Measurements from ENCODE around the gene RBM12. TPM values are rescaled to one million over a fixed set of nuclear protein-coding genes. Genes with fewer than 3 reads are reported as not detected.

The RBM12 gene
- total RNA-seq, 1 experiment from 2014 or later: 125 TPM

DNA sequence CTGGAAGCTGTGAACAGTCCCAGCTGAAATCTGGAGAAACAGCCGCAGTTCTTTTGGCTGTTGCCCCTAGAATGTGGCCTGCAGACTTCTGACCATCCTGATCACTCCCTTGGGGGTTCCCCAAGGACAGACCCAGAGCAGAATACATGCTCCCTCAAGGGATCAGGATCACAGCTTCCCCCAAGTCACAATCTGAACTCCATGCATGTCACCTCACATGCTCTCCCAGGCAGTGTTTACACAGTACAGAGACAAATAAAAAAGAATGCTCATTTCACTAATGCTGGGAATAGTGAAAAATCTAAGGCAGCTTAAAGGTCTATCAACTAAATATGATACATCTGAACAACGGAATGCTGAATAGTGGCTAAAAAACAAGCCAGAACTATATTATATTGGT lies 28.6 kb downstream of the RBM12 start:
- Mint-ChIP-seq H3K27ac (peak overlapping the region; percentile 9; the same call in 1 of the 2 replicates), H3K36me3 (peaks cover 17% of the 10 kb centered on the region; the same call in 1 of the 2 replicates), H3K9me3 (no peaks in the 10 kb centered on the region), H3K4me3 (no peak overlapping the region), H3K27me3 (ENCODE audit: low read depth) (no peaks in the 10 kb centered on the region), H3K4me1 (peaks cover 27% of the 10 kb centered on the region)
- TF ChIP-seq JAZF1 (CRISPR knock-in tag; IDR thresholded peaks at IDR 0.05): no peak
- ChIA-PET CTCF (interaction anchor here (1.4 to 3.5 kb wide), 2 partner anchors 15 to 17 kb away, joined by 3 to 13 read pairs; no protein-coding TSS in a partner anchor), POLR2A (no interaction called here)
- DNase-seq (ENCODE audit: low spot score) (no peak), ATAC-seq (no peak)

- peak overlapping the region; percentile 62 for H3K27ac Mint-ChIP-seq
- DNase-seq (ENCODE audit: low spot score) (no peak), ATAC-seq (no peak; the same call in 1 of the 2 replicates)
- CTCF ChIA-PET: interaction anchor here (0.9 to 1.4 kb wide), 3 partner anchors 14 to 319 kb away, joined by 3 to 5 read pairs (median 3); partner anchors contain the start of gene SCAND1
- POLR2A ChIA-PET: no interaction called here
- H3K4me3 Mint-ChIP-seq: no peak overlapping the region
- no peaks in the 10 kb centered on the region for H3K27me3 Mint-ChIP-seq (ENCODE audit: low read depth)
- TF ChIP-seq IRF1 (CRISPR knock-in tag; IDR thresholded peaks at IDR 0.05) (no peak), MYBL2 (CRISPR knock-in tag; IDR thresholded peaks at IDR 0.05) (no peak), GABPB1 (CRISPR knock-in tag; IDR thresholded peaks at IDR 0.05) (no peak), TCF7 (CRISPR knock-in tag; IDR thresholded peaks at IDR 0.05; ENCODE audit: low read depth) (no peak), PRRX2 (CRISPR knock-in tag; IDR thresholded peaks at IDR 0.05) (no peak), ZNF121 (CRISPR knock-in tag; IDR thresholded peaks at IDR 0.05) (no peak), NFE2L1 (CRISPR knock-in tag; IDR thresholded peaks at IDR 0.05) (no peak), HMGA2 (CRISPR knock-in tag; IDR thresholded peaks at IDR 0.05) (no peak), ZNF416 (CRISPR knock-in tag; IDR thresholded peaks at IDR 0.05) (no peak)
- TF ChIP-seq, protein P1, sequence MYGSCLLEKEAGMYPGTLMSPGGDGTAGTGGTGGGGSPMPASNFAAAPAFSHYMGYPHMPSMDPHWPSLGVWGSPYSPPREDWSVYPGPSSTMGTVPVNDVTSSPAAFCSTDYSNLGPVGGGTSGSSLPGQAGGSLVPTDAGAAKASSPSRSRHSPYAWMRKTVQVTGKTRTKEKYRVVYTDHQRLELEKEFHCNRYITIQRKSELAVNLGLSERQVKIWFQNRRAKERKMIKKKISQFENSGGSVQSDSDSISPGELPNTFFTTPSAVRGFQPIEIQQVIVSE (CRISPR knock-in tag; IDR thresholded peaks at IDR 0.05; ENCODE audit: borderline replicate concordance): no peak
- H3K9me3 Mint-ChIP-seq: no peaks in the 10 kb centered on the region
- H3K36me3 Mint-ChIP-seq: peaks cover 21% of the 10 kb centered on the region
- H3K4me1 Mint-ChIP-seq: peaks cover 24% of the 10 kb centered on the region
These were observed 29.0 kb downstream of the RBM12 start for GRCh38 chr20:35635652-35636051.

GRCh38 chr20:35632539-35633115 lies 32.1 kb downstream of the RBM12 start:
- POLR2A ChIA-PET: interaction anchor here (0.5 kb wide), 1 partner anchor 217 kb away, joined by 4 read pairs; no protein-coding TSS in a partner anchor

More at GRCh38 chr20:35632539-35633115, 32.1 kb downstream of the RBM12 start:
- Mint-ChIP-seq H3K36me3 (peaks cover 39% of the 10 kb centered on the region), H3K4me3 (no peak overlapping the region), H3K27me3 (ENCODE audit: low read depth) (no peaks in the 10 kb centered on the region), H3K27ac (no peak overlapping the region), H3K9me3 (no peaks in the 10 kb centered on the region), H3K4me1 (no peaks in the 10 kb centered on the region)
- CTCF ChIA-PET: interaction anchor here (0.7 kb wide), 1 partner anchor 322 kb away, joined by 3 read pairs; the partner anchor contains the start of gene SCAND1
- TF ChIP-seq TEAD4 (CRISPR knock-in tag; IDR thresholded peaks at IDR 0.05): no peak
- no peak for TF ChIP-seq ZNF671 (CRISPR knock-in tag; IDR thresholded peaks at IDR 0.05)
- TF ChIP-seq RORB (CRISPR knock-in tag; IDR thresholded peaks at IDR 0.05): no peak
- no peak for TF ChIP-seq PRRX2 (CRISPR knock-in tag; IDR thresholded peaks at IDR 0.05)
- TF ChIP-seq ARID4B (CRISPR knock-in tag; IDR thresholded peaks at IDR 0.05; ENCODE audit: borderline replicate concordance): no peak
- TF ChIP-seq FOXP4 (CRISPR knock-in tag; IDR thresholded peaks at IDR 0.05): no peak
- TF ChIP-seq, protein P2, sequence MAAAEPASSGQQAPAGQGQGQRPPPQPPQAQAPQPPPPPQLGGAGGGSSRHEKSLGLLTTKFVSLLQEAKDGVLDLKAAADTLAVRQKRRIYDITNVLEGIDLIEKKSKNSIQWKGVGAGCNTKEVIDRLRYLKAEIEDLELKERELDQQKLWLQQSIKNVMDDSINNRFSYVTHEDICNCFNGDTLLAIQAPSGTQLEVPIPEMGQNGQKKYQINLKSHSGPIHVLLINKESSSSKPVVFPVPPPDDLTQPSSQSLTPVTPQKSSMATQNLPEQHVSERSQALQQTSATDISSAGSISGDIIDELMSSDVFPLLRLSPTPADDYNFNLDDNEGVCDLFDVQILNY (CRISPR knock-in tag; IDR thresholded peaks at IDR 0.05): no peak
- no peak for TF ChIP-seq ZNF219 (CRISPR knock-in tag; IDR thresholded peaks at IDR 0.05; ENCODE audit: borderline replicate concordance)
- DNase-seq (ENCODE audit: low spot score) (no peak), ATAC-seq (no peak)
